Stimulated activated naive CD8-positive, alpha-beta T cell treated with anti-CD3 and anti-CD28 coated beads, Interleukin-15, Interleukin-2, amounts not matched to agents 100 ng/mL and 50 ng/mL, for 24 hours (primary cell): ENCODE data around the gene SPSB1.

ENCODE experiments used
- H3K27ac Mint-ChIP-seq: one replicate; pipeline ENCODE4 v1.8.0; 2021; ENCODE audit warnings: mild to moderate bottlenecking, mixed read lengths
- H3K27me3 Mint-ChIP-seq: one replicate; pipeline ENCODE4 v1.8.0; 2021; ENCODE audit warnings: mixed read lengths
- H3K36me3 Mint-ChIP-seq: one replicate; pipeline ENCODE4 v1.8.0; 2021; ENCODE audit warnings: low read depth, mixed read lengths
- H3K4me1 Mint-ChIP-seq: one replicate; pipeline ENCODE4 v1.8.0; 2021; ENCODE audit warnings: low read depth, mixed read lengths
- H3K4me3 Mint-ChIP-seq: one replicate; pipeline ENCODE4 v1.8.0; 2021; ENCODE audit warnings: mild to moderate bottlenecking, mixed read lengths
- H3K9me3 Mint-ChIP-seq: one replicate; pipeline ENCODE4 v1.8.0; 2021; ENCODE audit warnings: mixed read lengths

SPSB1 gene

DNA sequence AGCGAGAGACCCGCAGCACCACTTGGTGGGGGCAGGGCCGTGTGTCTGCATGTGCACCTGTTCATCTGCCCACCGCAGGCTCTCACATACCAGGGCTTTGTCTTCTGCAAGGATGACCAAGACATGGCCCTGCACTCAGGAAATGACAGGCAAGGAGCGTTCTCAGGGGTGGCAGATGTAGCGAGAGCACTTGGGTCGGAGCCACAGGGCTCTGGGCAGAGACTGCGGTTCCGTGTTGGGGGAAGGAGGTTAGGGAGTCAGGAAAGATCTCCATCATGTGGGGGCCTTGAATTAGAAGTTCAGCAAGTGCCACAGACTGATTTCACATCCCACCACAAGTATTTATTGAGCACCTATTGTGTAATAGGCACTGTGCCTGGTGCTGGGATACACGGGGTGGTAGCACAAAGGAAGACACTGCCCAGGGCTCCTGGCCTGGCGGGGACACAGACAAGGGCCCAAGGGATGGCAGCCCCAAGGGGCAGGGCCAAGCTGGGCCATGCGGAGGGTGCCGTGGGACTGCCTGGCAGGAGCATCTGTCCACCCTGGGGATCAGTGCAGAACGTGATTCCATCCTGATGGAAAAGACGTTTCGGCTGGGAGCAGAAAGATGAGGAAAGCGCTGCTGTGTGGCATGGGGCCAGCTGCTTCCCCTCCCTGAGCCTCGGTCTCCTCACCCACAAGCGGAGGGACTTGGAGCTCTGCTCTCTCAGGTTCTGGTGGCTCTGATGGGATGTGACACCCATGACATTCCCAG, 11.4 kb upstream of the SPSB1 start:
- H3K36me3 Mint-ChIP-seq: no peaks in the 10 kb centered on the region
- no peak overlapping the region for H3K4me3 Mint-ChIP-seq
- peaks cover 3% of the 10 kb centered on the region for H3K9me3 Mint-ChIP-seq
- peaks cover 50% of the 10 kb centered on the region for H3K4me1 Mint-ChIP-seq
- H3K27me3 Mint-ChIP-seq: peaks cover 5% of the 10 kb centered on the region
- H3K27ac Mint-ChIP-seq: no peak overlapping the region

DNA sequence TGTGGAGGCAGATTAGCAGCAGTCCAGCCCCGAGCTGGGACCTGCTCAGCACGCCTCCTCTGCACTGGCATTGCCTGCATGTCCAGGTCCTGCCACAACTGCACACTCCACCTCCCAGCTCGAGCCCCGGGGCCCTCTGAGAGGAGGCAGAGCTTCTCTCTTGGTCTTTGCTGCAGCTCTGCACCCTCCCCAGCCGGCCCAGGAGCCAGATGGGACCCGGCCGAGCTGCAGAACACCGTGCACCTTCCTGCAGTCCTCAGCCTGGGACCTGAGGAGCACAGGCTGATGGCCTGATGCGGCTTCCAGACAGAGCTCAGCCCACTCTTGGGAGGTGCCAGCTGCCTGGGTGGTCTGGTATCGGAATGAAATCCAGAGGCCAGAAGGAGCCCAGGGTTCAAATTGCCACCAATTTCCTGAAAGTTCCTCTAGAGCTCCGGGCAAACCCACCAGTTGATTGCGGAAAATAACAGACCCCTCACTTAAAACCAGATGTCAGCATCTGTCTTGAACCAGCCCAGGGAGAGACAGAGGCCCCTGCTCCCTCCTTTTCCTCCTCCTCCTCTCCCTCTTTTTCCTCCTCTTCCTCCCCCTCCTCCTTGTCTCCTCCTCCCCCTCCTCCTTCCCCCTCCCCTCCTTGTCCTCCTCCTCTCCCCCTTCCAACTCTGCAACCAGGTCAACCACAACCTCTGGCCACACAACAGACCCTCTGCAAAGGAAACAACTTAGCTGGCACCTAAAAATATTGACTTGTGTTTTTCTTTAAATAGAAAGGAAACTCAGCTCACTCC, 10.6 kb upstream of the SPSB1 start:
- H3K4me3 Mint-ChIP-seq: no peak overlapping the region

DNA sequence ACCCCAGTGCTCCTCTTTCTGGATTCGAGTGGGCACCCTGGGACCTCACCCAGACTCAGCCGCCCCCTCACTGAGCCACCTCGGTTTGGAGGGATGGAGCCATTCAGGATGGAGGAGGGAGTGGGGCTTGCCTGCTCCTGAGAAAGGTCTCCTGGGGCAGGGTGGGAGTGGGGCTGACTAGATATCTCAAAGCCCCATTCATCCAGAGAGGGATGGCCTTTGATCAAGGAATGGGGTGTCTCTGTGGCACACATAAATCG, 10.1 kb upstream of the SPSB1 start:
- Mint-ChIP-seq H3K9me3 (peaks cover 3% of the 10 kb centered on the region), H3K27me3 (peaks cover 5% of the 10 kb centered on the region), H3K4me1 (peaks cover 54% of the 10 kb centered on the region), H3K36me3 (no peaks in the 10 kb centered on the region), H3K4me3 (no peak overlapping the region), H3K27ac (no peak overlapping the region)

More for the DNA sequence above, 10.6 kb upstream of the SPSB1 start:
- Mint-ChIP-seq H3K27ac (no peak overlapping the region), H3K36me3 (no peaks in the 10 kb centered on the region), H3K4me1 (peaks cover 54% of the 10 kb centered on the region), H3K9me3 (peaks cover 3% of the 10 kb centered on the region), H3K27me3 (peaks cover 5% of the 10 kb centered on the region)

DNA sequence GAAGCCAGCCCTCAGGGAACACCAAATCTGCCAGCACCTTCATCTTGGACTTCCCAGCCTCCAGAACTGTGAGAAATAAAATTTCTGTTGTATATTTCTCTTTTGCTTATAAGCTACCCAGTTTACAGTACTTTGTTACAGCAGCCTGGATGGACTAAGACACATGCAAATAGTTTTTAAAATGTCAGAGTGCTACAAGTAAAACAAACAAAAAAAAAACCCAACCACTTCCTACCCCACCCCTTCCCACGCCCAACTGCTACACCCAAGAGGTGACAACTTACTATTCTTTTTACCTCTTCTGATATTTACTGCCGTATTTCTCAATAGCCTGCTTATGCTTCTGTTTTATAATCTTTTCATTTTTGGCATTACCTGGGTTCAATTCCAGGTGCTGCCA, 8.6 kb upstream of the SPSB1 start:
- peaks cover 5% of the 10 kb centered on the region for H3K27me3 Mint-ChIP-seq
- peaks cover 47% of the 10 kb centered on the region for H3K4me1 Mint-ChIP-seq

DNA sequence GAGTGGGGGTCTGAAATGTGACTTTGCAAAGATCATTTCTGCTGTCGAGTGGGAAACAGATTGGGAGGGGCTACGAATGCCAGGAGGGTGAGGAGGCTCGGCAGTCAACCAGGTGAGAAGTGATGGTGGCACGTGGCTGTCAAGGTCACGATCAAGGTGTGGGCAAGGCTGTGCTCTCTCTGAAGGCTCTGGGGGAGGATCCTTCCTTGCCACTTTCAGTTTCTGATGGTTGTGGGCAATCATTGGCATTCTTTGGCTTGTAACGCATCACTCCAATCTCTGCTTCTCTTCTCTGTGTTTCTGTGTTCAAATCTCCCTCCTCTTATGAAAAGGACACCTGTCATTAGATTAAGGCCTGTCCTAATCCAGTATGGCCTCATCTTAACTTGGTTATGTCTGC, 6.1 kb upstream of the SPSB1 start:
- Mint-ChIP-seq H3K9me3 (peaks cover 3% of the 10 kb centered on the region), H3K4me1 (peaks cover 32% of the 10 kb centered on the region), H3K4me3 (no peak overlapping the region), H3K27ac (no peak overlapping the region), H3K27me3 (no peaks in the 10 kb centered on the region), H3K36me3 (no peaks in the 10 kb centered on the region)

More for the DNA sequence above, 8.6 kb upstream of the SPSB1 start:
- Mint-ChIP-seq H3K36me3 (no peaks in the 10 kb centered on the region), H3K4me3 (no peak overlapping the region), H3K27ac (no peak overlapping the region), H3K9me3 (peaks cover 3% of the 10 kb centered on the region)

DNA sequence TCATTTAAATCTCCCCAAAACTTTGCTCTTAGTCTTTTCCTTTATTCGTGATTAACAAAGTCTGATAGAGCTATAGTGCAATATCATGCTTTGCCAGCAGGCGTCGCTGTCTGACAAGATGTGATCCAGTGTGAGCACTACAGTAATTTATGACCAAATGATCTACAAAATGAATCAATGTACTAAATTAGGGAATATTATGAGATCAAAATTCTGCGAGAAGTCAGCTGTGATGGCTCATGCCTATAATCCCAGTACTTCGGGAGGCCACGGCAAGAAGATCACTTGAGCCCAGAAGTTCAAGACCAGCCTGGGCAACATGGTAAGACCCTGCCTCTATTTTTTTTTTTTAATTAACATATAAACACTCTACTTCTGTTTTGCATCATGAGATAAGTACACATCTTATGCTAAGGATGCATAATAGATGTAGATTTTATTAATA, 3.6 kb upstream of the SPSB1 start:
- Mint-ChIP-seq H3K9me3 (peaks cover 3% of the 10 kb centered on the region), H3K4me1 (peaks cover 14% of the 10 kb centered on the region), H3K27ac (no peak overlapping the region), H3K36me3 (no peaks in the 10 kb centered on the region), H3K4me3 (no peak overlapping the region), H3K27me3 (no peaks in the 10 kb centered on the region)

DNA sequence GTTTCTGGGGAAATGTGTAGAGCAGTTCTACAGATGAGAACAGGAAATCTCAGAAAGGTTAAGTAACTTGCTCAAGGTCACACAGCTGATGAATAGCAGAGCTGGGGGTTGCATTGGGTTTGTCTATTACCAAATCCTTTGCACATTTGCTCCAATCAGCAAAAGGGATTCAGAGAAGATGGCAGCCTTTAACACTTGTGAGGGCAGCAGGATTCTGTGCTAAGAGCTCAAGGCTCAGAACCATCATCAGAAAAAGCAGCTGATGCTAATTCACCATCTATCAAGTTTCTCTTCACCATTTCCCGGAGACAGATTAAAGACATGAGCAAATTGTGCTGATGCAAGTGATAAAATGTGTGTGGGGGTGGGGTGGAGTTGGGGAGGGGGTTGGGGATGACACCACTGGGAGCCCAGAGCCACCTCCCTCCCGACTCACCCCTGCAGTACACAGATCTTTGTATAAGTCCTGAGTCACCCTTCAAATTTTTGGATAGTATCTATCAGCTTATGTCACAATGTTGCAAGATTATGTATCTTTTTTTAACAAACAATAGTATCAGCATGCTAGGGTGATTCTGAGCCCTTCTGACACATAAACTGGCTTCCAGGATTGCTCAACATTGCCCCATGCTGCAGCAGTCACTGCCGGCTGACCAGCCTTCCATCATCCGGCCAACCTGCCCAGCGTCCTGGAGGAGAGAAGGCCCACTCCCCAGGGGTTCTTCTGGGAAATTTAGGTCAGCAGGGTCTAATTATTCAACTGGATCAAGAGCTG, 2.8 kb upstream of the SPSB1 start:
- no peaks in the 10 kb centered on the region for H3K36me3 Mint-ChIP-seq
- no peaks in the 10 kb centered on the region for H3K27me3 Mint-ChIP-seq
- H3K4me3 Mint-ChIP-seq: no peak overlapping the region
- H3K27ac Mint-ChIP-seq: no peak overlapping the region
- no peaks in the 10 kb centered on the region for H3K9me3 Mint-ChIP-seq
- H3K4me1 Mint-ChIP-seq: peaks cover 11% of the 10 kb centered on the region

DNA sequence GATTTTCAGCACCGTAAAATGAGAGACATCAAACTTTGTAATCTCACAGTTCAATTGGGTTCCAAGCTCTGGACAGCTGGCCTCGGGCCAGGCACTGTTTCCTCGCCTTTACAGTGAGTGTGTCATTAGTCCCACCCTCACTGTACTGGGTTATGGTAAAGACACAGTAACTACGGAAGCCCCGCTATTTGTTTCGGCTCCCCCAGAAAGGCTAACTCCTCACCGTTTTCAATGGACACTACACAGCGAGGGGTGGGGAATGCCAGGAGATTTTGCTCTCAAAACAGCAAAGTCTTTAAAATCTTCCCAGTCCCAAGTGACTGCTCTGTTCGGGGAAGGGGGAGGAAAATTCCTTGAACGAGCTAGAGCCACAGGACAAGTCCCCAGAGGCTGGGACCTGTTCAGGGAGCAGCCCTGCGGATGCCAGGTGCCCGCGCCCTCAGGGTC, 757 bp upstream of the SPSB1 start:
- no peaks in the 10 kb centered on the region for H3K9me3 Mint-ChIP-seq
- H3K27me3 Mint-ChIP-seq: no peaks in the 10 kb centered on the region
- H3K4me3 Mint-ChIP-seq: peak overlapping the region; percentile 25
- H3K27ac Mint-ChIP-seq: no peak overlapping the region
- H3K36me3 Mint-ChIP-seq: no peaks in the 10 kb centered on the region
- H3K4me1 Mint-ChIP-seq: peaks cover 7% of the 10 kb centered on the region

DNA sequence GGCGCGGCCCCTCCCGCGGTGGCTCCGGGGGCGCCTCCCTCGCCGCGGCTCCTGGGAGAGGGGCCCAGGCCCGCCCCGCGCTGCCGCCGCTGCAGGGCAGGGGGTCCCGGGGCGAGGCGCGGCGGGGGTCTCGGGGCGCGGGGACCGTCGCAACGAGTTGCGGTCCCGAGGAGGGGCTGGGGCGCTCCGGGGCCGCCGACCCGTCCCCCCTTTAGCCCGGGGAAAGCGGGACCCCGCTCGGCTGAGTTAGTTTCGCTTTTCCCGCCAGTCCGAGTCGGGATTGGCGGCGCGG, 493 bp downstream of the SPSB1 start:
- no peaks in the 10 kb centered on the region for H3K27me3 Mint-ChIP-seq
- no peak overlapping the region for H3K27ac Mint-ChIP-seq
- no peaks in the 10 kb centered on the region for H3K9me3 Mint-ChIP-seq
- H3K4me3 Mint-ChIP-seq: no peak overlapping the region
- no peaks in the 10 kb centered on the region for H3K36me3 Mint-ChIP-seq
- H3K4me1 Mint-ChIP-seq: peaks cover 7% of the 10 kb centered on the region

DNA sequence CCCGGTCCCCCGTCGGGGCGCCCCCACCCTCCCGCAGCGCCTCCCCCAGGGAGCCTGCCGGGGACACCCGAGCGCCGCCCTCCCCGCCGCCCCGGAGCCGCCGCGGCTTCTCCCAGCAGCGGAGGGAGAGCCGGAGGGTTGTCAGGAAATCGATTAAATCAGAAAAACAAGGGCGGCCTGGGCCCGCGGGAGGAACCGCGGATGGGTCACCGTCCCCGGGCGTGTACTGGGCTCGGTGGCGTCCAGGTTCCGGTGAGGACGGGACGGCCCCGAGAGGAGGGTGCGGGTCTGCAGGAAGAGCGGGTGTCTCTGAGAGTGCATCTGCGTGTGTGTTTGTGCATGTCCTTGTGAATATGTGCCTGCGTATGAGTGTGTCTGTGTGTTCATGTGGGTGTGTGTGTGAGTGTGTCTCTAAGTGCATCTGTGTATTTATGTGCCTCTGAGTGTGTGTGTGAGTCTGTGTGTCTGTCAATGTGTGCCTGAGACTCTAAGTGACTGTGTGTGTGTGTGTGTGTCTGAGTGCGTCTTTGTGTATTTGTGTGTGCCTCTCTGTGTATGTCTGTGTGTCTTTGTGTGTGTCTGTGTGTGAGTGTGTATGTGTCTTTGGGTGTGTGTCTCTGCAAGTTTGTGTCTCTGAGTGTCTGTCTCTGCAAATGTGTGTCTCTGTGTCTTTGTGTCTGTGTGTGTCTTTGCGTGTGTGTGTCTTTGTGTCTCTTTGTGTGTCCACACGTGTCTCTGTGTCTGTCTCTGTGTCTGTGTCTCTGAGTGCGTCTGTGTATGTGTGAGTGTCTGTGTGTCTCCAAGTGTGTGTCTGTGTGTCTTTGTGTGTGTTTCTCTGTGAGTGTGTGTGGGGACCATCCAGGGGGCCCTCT, 1.1 kb downstream of the SPSB1 start:
- Mint-ChIP-seq H3K4me1 (peaks cover 7% of the 10 kb centered on the region), H3K4me3 (no peak overlapping the region), H3K36me3 (no peaks in the 10 kb centered on the region), H3K27ac (no peak overlapping the region), H3K27me3 (no peaks in the 10 kb centered on the region), H3K9me3 (no peaks in the 10 kb centered on the region)

DNA sequence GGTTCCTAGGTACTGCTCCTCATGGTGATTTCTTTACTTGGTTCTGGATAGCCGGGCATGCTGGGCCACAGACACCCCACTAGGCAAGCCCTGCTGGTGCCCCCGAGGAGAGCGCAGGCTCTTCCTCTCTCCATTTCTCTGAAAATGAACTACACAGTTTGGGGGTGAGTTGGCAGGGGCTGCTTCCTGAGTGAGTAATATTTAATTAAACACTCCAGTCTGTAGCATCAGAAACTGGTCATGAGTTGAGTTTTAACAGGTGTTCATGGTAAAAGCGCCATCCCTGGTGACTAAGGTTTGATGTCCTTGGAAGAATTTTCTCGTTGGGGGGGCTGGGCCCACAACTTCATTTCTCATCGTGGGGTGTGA, 1.7 kb downstream of the SPSB1 start:
- no peaks in the 10 kb centered on the region for H3K9me3 Mint-ChIP-seq
- H3K27ac Mint-ChIP-seq: no peak overlapping the region
- H3K27me3 Mint-ChIP-seq: no peaks in the 10 kb centered on the region
- peaks cover 7% of the 10 kb centered on the region for H3K4me1 Mint-ChIP-seq
- no peak overlapping the region for H3K4me3 Mint-ChIP-seq
- H3K36me3 Mint-ChIP-seq: no peaks in the 10 kb centered on the region

DNA sequence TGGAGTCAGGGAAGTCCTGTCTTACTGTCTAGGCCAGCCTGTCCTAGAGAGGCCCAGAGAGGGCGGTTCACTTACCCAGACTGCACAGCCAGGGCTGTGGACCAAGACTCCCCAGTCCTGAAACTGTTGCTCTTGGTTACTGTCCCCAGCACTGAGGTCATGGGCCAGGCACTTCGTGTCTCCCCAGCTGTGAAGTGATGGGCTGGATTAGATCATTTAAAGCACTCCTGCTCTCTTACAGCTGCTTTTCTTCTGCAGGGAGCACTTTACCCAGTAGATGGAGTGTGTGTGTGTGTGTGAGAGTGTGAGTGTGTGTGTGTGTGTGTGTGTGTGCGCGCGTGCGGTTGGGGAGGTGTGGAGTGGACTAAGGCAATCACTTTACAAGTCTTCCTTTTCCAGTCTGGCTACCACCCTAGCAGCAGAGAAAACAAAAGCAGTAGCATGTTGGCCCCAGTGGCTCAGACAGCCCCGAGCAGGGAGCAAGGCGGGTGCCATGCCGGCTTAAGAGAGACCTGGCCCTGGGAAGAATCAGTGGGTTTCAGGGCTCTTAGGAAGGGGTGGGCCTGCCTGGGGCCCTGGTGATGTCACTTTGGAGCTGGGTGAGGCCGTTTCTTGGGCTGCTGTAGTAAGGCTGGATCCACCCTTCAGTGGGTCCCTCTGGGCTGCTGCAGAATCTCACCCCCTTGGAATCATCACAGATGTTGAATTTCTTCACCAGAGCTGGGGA, 2.4 kb downstream of the SPSB1 start:
- Mint-ChIP-seq H3K27ac (no peak overlapping the region), H3K4me3 (no peak overlapping the region), H3K4me1 (peaks cover 1% of the 10 kb centered on the region), H3K27me3 (no peaks in the 10 kb centered on the region), H3K36me3 (no peaks in the 10 kb centered on the region), H3K9me3 (no peaks in the 10 kb centered on the region)

DNA sequence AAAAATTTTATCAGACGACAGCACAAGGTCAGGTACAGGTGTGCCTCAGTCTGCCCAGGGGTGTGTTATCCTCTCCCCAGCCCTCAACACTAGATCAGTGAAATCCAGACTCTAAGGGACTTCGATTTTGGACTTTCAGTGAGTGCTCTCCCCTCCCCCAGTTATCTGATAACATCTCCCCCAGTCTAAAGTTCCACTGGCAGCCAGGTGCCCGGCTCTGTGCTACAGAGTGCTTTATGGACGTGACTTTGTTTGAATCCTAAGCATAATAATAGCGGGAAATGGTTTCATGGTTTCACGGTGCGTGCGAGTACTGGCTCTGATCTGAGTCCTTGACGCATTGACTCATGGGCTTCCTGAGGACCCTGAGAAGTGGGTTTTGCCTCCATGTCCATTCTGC, 3.2 kb downstream of the SPSB1 start:
- Mint-ChIP-seq H3K27ac (no peak overlapping the region), H3K4me3 (no peak overlapping the region)

DNA sequence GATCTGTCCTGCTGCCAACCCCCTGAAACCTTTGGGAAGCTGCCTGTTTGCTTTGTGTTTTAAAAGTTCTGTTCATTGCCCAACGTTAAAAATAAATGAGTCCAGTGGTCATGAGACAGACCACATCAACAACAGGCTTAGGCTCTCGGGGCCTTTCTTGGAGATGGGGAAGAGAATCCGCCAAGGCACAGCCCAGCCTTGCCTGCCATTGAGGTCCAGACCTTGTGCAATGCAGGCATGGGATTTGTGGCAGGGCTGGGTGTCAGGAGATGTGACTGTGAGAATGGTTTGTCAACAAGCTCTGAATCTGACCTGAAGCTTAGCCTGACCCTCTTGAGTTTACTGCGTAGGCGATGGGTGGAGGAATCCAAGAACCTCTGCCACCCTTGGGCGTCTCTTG, 4.2 kb downstream of the SPSB1 start:
- Mint-ChIP-seq H3K4me3 (no peak overlapping the region), H3K27ac (no peak overlapping the region), H3K4me1 (no peaks in the 10 kb centered on the region), H3K36me3 (no peaks in the 10 kb centered on the region), H3K27me3 (no peaks in the 10 kb centered on the region), H3K9me3 (no peaks in the 10 kb centered on the region)

More for the DNA sequence above, 3.2 kb downstream of the SPSB1 start:
- no peaks in the 10 kb centered on the region for H3K27me3 Mint-ChIP-seq
- H3K9me3 Mint-ChIP-seq: no peaks in the 10 kb centered on the region
- no peaks in the 10 kb centered on the region for H3K36me3 Mint-ChIP-seq
- no peaks in the 10 kb centered on the region for H3K4me1 Mint-ChIP-seq
